Tibial nerve (tissue), 4 donors: Measurements from ENCODE around the gene UBE3A.

Source experiments
- CTCF ChIP-seq, 5 experiments: fragments of 200-600 bp in 3 of 5; fragments of 450-650 bp in 2 of 5; sonication (generic) in 3 of 5; IDR thresholded peaks; one replicate each; pipeline ENCODE4 v1.5.1; 2016 to 2019; ENCODE audit warnings: antibody characterized with exemption in 5 of 5, mild to moderate bottlenecking in 3 of 5, moderate library complexity in 2 of 5
- EP300 ChIP-seq, 2 donors: sonication (generic); formaldehyde crosslinking; IDR thresholded peaks; one replicate each; pipeline ENCODE4 v1.6.1; 2017; ENCODE audit warnings: antibody characterized with exemption in 2 of 2, mild to moderate bottlenecking in 1 of 2
- POLR2A ChIP-seq, 2 donors: fragments of 450-650 bp; IDR thresholded peaks; one replicate each; pipeline ENCODE4 v1.6.1; 2017; ENCODE audit warnings: antibody characterized with exemption in 2 of 2, mild to moderate bottlenecking in 2 of 2, moderate library complexity in 2 of 2

- TF ChIP-seq POLR2A (IDR thresholded peaks at IDR 0.05) = no peak
- TF ChIP-seq CTCF (IDR thresholded peaks at IDR 0.05) = no peak
- TF ChIP-seq EP300 (IDR thresholded peaks at IDR 0.05) = no peak
Observed at GRCh38 chr15:25374143-25374542, 64.7 kb downstream of the UBE3A start.
